HepG2 (cell line): ENCODE measurements around the gene TUBG2. TPM values are rescaled to one million over a fixed set of nuclear protein-coding genes. Genes with fewer than 3 reads are reported as not detected.

ENCODE experiments used
- ARID2 ChIP-seq: sonication (generic); formaldehyde crosslinking; IDR thresholded peaks from 2 replicates; pipeline ENCODE4 v1.8.1; 2022; ENCODE audit warnings: mild to moderate bottlenecking, missing genetic modification reagents, borderline replicate concordance
- ARNT ChIP-seq: fragments of 450-650 bp; IDR thresholded peaks from 2 replicates; pipeline ENCODE4 v1.6.1; 2017
- ATRX ChIP-seq: sonication (generic); formaldehyde crosslinking; IDR thresholded peaks from 2 replicates; pipeline ENCODE4 v1.4.0; 2020; ENCODE audit warnings: missing genetic modification reagents, borderline replicate concordance
- BORCS8-MEF2B ChIP-seq: sonication (generic); formaldehyde crosslinking; IDR thresholded peaks from 2 replicates; pipeline ENCODE4 v1.8.0; 2022; ENCODE audit warnings: mild to moderate bottlenecking, missing genetic modification reagents
- FOSL1 ChIP-seq: sonication (generic); formaldehyde crosslinking; IDR thresholded peaks from 2 replicates; pipeline ENCODE4 v1.9.0; 2021; ENCODE audit warnings: missing genetic modification reagents, borderline replicate concordance
- GATA4 ChIP-seq: sonication (generic); IDR thresholded peaks from 2 replicates; pipeline ENCODE4 v1.6.1; 2016; ENCODE audit warnings: antibody characterized with exemption, low read depth, borderline replicate concordance
- KDM3A ChIP-seq: IDR thresholded peaks from 2 replicates; pipeline ENCODE4 v1.6.1; 2018; ENCODE audit warnings: low read depth, missing compliant biosample characterization
- KLF16 ChIP-seq, 2 experiments: sonication (generic) in 1 of 2; formaldehyde crosslinking in 1 of 2; IDR thresholded peaks; 2 replicates each; pipeline versions ENCODE4 v1.6.1 to v1.8.0; 2016 to 2023; ENCODE audit warnings: missing genetic modification reagents in 2 of 2, missing compliant biosample characterization in 1 of 2
- SNAPC2 ChIP-seq: sonication (generic); formaldehyde crosslinking; IDR thresholded peaks from 2 replicates; pipeline ENCODE4 v1.8.1; 2022; ENCODE audit warnings: mild to moderate bottlenecking, missing genetic modification reagents
- TOPORS ChIP-seq: sonication (generic); formaldehyde crosslinking; IDR thresholded peaks from 2 replicates; pipeline ENCODE4 v1.8.0; 2023; ENCODE audit warnings: mild to moderate bottlenecking, missing genetic modification reagents
- ZFP36L2 ChIP-seq: sonication (generic); formaldehyde crosslinking; IDR thresholded peaks from 2 replicates; pipeline ENCODE4 v1.4.0; 2020; ENCODE audit warnings: missing genetic modification reagents
- ZNF343 ChIP-seq: sonication (generic); formaldehyde crosslinking; IDR thresholded peaks from 2 replicates; pipeline ENCODE4 v1.4.0; 2020; ENCODE audit warnings: mild to moderate bottlenecking, missing genetic modification reagents
- ZNF615 ChIP-seq: sonication (generic); formaldehyde crosslinking; IDR thresholded peaks from 2 replicates; pipeline ENCODE4 v1.5.0; 2020; ENCODE audit warnings: mild to moderate bottlenecking, missing genetic modification reagents, borderline replicate concordance
- ZNF703 ChIP-seq: sonication (generic); formaldehyde crosslinking; IDR thresholded peaks from 2 replicates; pipeline ENCODE4 v1.5.1; 2020; ENCODE audit warnings: missing genetic modification reagents, mild to moderate bottlenecking, moderate library complexity, borderline replicate concordance
- polyA plus RNA-seq, 8 experiments: library from polyadenylated mRNA; depleted of rRNA in 3 of 8; stranded (reverse) in 7 of 8; unstranded in 1 of 8; fragments of >200 nt; fragmentation: Illumina TruSeq in 4 of 8; extraction: Trizol in 4 of 8; gene quantifications; 2 replicates each; pipeline versions ENCODE4 v1.2.1 to v1.2.3, GENCODE V29; 2011 to 2016; ENCODE audit warnings: low read depth in 4 of 8, missing spikeins in 1 of 8, mixed read lengths in 1 of 8; ENCODE audit not compliant: insufficient read depth in 1 of 8
- total RNA-seq, 5 experiments: library from RNA; depleted of rRNA; stranded (reverse); fragments of >200 nt; fragmentation: Illumina TruSeq; extraction: Trizol; gene quantifications; 2 replicates each; pipeline ENCODE4 v1.2.3, GENCODE V29; 2016; ENCODE audit warnings: low read depth in 1 of 5
- TF ChIP-seq, protein P1 (sequence below): sonication (generic); formaldehyde crosslinking; IDR thresholded peaks from 2 replicates; pipeline ENCODE4 v1.4.0; 2020; ENCODE audit warnings: missing genetic modification reagents
- TF ChIP-seq, protein P2 (sequence below): sonication (generic); formaldehyde crosslinking; IDR thresholded peaks from 2 replicates; pipeline ENCODE4; 2020; ENCODE audit warnings: missing genetic modification reagents, mild to moderate bottlenecking, borderline replicate concordance
- TF ChIP-seq, protein P3 (sequence below): sonication (generic); formaldehyde crosslinking; IDR thresholded peaks from 2 replicates; pipeline ENCODE4 v1.8.1; 2023; ENCODE audit warnings: mild to moderate bottlenecking, missing genetic modification reagents, borderline replicate concordance
- TF ChIP-seq, protein P4 (sequence below): sonication (generic); formaldehyde crosslinking; IDR thresholded peaks from 2 replicates; pipeline ENCODE4 v1.4.0; 2020; ENCODE audit warnings: missing genetic modification reagents

Gene TUBG2
- total and polyA plus RNA-seq, 2 of the 13 experiments (the other 11 are each of a cell fraction or from before 2014, with no cell fraction given) = 16.0 to 42.3 TPM

DNA sequence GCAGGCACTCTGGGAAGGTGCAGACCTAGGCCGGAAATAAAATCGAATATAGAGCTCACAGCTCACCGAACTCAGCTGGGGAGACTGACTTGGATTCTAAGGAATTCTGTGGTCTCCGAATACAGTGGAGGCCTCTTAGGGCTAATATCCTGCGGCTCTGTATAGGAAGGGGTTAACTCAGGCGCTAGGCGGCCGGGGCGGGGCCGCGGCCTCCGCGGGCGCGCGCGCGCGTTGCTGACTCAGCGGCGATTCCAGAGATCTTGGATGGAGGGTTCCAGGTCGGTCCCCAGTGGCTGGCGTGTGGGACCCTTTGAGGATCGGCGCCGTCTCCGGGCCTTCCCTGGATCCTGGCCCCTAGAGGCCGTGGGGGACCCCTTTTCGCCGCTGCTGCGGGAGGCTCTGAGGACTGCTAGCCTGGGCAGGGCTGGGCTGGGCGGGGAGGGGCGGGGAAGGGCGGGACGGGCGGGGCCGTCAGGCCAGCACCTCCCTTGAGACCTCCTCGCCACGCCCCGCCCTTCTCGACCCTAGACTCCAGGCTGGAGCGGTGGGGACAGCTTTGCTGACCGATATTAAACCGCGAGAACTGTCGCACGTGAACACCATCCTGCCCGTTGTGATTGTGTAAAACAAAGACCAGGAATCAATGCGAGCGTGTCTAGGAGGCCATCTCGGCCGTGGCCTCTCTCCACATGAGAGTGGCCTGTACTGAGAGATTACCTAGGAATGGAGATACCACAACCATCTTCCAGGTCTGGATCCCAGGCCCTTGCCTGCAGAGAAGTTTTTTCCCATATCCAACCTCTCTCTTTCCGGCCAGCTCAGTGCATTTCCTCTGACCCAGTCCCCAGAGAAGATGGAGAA, 19.1 kb downstream of the TUBG2 start (continued):
- TF ChIP-seq, protein P1, sequence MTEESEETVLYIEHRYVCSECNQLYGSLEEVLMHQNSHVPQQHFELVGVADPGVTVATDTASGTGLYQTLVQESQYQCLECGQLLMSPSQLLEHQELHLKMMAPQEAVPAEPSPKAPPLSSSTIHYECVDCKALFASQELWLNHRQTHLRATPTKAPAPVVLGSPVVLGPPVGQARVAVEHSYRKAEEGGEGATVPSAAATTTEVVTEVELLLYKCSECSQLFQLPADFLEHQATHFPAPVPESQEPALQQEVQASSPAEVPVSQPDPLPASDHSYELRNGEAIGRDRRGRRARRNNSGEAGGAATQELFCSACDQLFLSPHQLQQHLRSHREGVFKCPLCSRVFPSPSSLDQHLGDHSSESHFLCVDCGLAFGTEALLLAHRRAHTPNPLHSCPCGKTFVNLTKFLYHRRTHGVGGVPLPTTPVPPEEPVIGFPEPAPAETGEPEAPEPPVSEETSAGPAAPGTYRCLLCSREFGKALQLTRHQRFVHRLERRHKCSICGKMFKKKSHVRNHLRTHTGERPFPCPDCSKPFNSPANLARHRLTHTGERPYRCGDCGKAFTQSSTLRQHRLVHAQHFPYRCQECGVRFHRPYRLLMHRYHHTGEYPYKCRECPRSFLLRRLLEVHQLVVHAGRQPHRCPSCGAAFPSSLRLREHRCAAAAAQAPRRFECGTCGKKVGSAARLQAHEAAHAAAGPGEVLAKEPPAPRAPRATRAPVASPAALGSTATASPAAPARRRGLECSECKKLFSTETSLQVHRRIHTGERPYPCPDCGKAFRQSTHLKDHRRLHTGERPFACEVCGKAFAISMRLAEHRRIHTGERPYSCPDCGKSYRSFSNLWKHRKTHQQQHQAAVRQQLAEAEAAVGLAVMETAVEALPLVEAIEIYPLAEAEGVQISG = peak; percentile 81
- TF ChIP-seq FOSL1 (no peak; the same call in 1 of the 2 replicates), TOPORS (CRISPR knock-in tag) (no peak), ZNF615 (CRISPR knock-in tag) (no peak), BORCS8-MEF2B (peak; percentile 39), ARID2 (no peak), ZNF343 (0 out of 2 replicates have a peak, but pooled peaks have one; percentile 42), SNAPC2 (CRISPR knock-in tag) (no peak), ZNF703 (no peak), ATRX (CRISPR knock-in tag) (0 out of 2 replicates have a peak, but pooled peaks have one; percentile 64), GATA4 (peak; percentile 38; the same call in 1 of the 2 replicates), ZFP36L2 (no peak), ARNT (no peak), KDM3A (CRISPR knock-in tag) (peak; percentile 47; the same call in 1 of the 2 replicates), KLF16 (CRISPR knock-in tag; IDR thresholded peaks at IDR 0.05) (peak in 1 of 2 experiments; percentile 93; a peak in 2 of 4 replicates)
- TF ChIP-seq, protein P2, sequence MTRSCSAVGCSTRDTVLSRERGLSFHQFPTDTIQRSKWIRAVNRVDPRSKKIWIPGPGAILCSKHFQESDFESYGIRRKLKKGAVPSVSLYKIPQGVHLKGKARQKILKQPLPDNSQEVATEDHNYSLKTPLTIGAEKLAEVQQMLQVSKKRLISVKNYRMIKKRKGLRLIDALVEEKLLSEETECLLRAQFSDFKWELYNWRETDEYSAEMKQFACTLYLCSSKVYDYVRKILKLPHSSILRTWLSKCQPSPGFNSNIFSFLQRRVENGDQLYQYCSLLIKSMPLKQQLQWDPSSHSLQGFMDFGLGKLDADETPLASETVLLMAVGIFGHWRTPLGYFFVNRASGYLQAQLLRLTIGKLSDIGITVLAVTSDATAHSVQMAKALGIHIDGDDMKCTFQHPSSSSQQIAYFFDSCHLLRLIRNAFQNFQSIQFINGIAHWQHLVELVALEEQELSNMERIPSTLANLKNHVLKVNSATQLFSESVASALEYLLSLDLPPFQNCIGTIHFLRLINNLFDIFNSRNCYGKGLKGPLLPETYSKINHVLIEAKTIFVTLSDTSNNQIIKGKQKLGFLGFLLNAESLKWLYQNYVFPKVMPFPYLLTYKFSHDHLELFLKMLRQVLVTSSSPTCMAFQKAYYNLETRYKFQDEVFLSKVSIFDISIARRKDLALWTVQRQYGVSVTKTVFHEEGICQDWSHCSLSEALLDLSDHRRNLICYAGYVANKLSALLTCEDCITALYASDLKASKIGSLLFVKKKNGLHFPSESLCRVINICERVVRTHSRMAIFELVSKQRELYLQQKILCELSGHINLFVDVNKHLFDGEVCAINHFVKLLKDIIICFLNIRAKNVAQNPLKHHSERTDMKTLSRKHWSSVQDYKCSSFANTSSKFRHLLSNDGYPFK (CRISPR knock-in tag) = no peak
- TF ChIP-seq, protein P3, sequence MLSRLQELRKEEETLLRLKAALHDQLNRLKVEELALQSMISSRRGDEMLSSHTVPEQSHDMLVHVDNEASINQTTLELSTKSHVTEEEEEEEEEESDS (CRISPR knock-in tag) = no peak
- TF ChIP-seq, protein P4, sequence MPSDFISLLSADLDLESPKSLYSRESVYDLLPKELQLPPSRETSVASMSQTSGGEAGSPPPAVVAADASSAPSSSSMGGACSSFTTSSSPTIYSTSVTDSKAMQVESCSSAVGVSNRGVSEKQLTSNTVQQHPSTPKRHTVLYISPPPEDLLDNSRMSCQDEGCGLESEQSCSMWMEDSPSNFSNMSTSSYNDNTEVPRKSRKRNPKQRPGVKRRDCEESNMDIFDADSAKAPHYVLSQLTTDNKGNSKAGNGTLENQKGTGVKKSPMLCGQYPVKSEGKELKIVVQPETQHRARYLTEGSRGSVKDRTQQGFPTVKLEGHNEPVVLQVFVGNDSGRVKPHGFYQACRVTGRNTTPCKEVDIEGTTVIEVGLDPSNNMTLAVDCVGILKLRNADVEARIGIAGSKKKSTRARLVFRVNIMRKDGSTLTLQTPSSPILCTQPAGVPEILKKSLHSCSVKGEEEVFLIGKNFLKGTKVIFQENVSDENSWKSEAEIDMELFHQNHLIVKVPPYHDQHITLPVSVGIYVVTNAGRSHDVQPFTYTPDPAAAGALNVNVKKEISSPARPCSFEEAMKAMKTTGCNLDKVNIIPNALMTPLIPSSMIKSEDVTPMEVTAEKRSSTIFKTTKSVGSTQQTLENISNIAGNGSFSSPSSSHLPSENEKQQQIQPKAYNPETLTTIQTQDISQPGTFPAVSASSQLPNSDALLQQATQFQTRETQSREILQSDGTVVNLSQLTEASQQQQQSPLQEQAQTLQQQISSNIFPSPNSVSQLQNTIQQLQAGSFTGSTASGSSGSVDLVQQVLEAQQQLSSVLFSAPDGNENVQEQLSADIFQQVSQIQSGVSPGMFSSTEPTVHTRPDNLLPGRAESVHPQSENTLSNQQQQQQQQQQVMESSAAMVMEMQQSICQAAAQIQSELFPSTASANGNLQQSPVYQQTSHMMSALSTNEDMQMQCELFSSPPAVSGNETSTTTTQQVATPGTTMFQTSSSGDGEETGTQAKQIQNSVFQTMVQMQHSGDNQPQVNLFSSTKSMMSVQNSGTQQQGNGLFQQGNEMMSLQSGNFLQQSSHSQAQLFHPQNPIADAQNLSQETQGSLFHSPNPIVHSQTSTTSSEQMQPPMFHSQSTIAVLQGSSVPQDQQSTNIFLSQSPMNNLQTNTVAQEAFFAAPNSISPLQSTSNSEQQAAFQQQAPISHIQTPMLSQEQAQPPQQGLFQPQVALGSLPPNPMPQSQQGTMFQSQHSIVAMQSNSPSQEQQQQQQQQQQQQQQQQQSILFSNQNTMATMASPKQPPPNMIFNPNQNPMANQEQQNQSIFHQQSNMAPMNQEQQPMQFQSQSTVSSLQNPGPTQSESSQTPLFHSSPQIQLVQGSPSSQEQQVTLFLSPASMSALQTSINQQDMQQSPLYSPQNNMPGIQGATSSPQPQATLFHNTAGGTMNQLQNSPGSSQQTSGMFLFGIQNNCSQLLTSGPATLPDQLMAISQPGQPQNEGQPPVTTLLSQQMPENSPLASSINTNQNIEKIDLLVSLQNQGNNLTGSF (CRISPR knock-in tag) = peak; percentile 39; the same call in 1 of the 2 replicates
